ENCODE data around the gene HIP1.
A peak's percentile ranks its signal among the peaks of the same experiment; 100 is the strongest.
"Not testable (repeated sequence)": the region's sequence is repeated elsewhere in the genome, so short reads cannot be mapped to it uniquely, and the experiment has no call there.

The HIP1 gene

DNA sequence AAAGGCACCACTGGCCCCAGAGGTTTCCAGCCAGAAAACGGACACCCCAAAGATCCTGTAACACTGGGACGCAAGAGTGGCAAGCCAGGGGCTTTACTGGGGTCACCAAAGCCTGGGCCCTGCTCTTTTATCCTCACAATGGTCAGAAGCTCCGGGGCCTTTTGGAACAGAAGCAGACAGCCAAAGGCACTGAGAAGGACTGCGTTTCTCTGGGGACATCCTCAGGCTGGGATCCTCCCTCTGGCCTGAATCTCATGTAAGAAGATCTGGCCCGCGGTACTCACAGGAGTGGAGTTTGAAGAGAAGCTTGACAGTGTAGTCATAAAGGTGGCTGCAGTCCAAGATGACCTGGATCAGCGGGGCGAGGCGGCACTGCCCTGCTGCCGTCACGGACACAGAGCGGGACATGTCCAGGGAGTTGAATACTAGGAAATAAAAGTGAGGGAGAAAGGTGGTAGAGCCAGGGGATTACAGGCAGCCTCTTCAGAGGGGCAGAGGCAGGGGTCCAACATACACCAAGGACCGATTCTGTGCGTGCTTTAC, 165.2 kb downstream of the HIP1 start:
- no peak overlapping the region for H3K27ac ChIP-seq
- TF ChIP-seq, protein P1, sequence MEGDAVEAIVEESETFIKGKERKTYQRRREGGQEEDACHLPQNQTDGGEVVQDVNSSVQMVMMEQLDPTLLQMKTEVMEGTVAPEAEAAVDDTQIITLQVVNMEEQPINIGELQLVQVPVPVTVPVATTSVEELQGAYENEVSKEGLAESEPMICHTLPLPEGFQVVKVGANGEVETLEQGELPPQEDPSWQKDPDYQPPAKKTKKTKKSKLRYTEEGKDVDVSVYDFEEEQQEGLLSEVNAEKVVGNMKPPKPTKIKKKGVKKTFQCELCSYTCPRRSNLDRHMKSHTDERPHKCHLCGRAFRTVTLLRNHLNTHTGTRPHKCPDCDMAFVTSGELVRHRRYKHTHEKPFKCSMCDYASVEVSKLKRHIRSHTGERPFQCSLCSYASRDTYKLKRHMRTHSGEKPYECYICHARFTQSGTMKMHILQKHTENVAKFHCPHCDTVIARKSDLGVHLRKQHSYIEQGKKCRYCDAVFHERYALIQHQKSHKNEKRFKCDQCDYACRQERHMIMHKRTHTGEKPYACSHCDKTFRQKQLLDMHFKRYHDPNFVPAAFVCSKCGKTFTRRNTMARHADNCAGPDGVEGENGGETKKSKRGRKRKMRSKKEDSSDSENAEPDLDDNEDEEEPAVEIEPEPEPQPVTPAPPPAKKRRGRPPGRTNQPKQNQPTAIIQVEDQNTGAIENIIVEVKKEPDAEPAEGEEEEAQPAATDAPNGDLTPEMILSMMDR (IDR thresholded peaks at IDR 0.05) = no peak
- TF ChIP-seq ZFX (IDR thresholded peaks at IDR 0.05; ENCODE audit: borderline replicate concordance) = no peak

DNA sequence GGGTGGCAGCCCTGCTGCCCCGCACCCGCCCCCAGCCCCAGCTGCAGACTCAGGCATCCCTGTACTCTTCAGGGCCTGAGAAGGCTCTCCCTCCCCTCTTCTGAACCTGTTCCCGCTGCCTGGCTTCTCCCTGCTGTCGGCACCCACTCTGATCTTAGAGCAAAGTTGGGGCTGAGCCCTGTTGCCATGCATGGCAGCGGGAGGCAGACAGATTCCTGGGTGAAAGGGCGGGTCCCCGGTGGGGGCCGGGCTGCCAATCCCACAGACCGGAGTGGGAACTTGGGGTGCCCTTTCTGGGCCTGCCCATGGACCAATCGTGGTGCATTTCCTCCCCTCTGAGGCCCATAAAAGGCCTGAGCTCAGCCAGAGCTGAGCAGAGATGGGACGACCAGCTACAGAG, 165.9 kb downstream of the HIP1 start:
- H3K27ac ChIP-seq = no peak overlapping the region
- TF ChIP-seq ZFX (IDR thresholded peaks at IDR 0.05; ENCODE audit: borderline replicate concordance) = no peak
- TF ChIP-seq, protein P1 (IDR thresholded peaks at IDR 0.05) = no peak

DNA sequence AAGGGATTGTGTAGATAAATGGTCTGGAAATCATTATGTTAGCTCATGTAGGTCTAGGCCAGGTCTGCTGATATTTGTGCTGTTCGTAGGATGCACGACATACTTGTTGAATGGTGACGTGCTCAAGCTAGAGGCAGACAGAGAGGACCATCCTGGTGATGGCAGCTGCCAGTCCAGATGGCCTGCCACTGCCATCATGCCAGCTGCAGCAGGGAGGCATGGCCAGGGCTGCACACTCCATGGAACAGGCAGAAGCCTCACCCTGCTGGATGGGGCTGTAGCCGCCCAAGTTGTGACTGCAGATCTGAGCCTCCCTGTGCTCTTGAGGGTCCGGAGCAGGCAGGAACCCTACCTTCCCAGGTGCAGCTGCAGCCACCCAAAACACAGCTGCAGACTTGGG, 166.3 kb downstream of the HIP1 start:
- TF ChIP-seq, protein P1 (IDR thresholded peaks at IDR 0.05) = no peak
- no peak for TF ChIP-seq ZFX (IDR thresholded peaks at IDR 0.05; ENCODE audit: borderline replicate concordance)
- no peak overlapping the region for H3K27ac ChIP-seq

DNA sequence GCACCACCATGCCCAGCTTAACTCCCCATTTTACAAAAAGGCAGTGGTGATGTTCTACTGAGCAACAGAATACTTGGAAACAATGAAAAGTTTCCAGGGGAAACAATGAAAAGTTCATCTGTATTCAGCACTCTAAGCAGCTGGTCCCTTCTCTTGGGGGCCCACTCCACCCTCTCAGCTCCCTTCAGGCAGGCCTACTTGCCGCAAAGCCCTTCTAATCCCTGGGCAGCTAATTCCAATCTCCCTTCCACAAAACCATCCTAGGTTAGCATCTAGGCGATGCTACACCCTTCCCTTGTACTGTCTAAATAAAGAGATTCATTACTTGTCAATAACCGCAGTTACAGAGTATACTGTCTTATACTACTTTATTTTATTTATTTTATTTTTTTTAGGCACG, 167.5 kb downstream of the HIP1 start:
- TF ChIP-seq, protein P1 (IDR thresholded peaks at IDR 0.05) = no peak
- no peak overlapping the region for H3K27ac ChIP-seq

DNA sequence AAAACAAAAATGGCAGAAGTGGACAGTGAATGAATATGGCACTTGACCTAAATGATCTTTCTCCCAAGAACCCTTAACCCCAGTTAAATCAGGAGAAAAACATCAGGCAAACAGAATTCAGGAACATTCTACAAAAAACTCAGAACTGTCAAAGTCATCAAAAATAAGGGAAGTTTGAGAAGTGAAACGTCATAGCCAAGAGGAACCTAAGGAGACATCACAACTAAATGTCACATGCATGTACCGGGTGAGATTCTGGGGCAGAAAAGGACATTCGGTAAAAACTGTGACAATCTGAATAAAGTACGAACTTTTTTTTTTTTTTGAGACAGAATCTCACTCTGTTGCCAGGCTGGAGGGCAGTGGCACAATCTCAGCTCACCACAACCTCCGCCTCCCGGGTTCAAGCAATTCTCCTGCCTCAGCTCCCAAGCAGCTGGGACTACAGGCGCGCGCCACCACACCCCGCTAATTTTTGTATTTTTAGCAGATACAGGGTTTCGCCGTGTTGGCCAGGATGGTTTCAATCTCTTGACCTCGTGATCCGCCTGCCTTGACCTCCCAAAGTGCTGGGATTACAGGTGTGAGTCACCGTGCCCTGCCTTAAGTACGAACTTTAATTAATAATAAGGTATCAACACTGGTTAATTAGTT, 169.0 kb downstream of the HIP1 start:
- H3K27ac ChIP-seq = not testable (repeated sequence)

DNA sequence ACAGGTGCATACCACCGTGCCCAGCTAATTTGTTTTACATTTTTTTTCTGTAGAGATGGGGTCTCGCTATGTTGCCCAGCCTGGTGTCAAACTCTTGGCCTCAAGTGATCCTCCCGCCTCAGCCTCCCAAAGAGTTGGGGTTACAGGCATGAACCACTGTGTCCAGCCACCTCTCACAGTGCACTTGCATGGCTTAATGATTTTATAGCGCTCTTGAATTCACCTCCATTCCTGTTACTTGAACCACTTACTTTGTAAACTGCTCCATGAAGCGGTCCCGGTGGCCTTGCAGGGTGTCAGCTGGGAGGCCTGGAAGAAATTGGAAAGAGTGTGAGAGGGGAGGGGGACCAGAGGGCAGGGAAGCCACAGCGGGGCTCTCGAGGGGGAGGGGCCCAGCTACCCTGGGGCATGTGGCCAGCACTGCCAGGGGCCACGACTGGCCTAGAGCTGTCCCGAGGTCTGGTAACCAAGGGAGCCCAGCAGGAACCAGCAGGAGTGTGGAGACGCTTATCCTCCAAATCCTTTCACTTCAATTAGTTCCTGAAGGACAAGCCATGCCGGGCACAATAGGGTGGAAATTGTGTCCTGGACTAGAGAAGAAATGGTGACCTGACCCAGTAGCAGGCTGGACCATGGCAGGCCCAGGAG, 170.7 kb downstream of the HIP1 start:
- no peak for TF ChIP-seq ZFX (IDR thresholded peaks at IDR 0.05; ENCODE audit: borderline replicate concordance)
- TF ChIP-seq, protein P1 (IDR thresholded peaks at IDR 0.05) = no peak

DNA sequence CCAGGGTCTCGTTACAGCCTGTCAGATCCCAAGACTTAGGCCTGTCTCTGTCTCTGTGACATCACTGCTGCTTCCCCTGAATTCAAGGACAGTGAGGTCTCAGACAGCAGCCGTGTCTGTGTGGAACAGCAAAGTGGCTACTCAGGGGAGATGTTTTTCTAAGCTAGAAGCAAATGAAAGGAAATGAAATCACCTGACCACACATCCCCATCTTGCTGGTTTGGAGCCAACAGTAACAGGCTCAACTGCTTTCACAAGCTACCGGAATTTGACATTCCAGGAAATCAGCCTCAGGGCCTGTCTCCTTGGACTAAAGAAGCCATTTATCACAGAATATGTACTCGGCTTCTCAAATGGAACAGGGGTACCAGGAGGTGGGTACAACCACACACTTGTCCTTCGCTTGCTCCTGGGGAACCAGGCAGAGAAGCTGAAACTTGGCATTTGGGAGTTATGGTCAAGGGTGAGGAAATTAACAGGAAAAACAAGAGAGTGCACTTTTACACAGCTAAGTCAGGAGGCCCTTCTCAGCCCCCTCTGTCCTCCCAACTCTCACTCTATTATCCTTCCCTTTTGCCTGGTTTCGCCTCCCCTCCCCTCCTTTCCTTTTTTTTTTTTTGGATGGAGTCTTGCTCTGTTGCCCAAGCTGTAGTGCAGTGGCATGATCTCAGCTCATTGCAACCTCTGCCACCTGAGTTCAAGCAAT, 173.5 kb downstream of the HIP1 start:
- TF ChIP-seq, protein P1 (IDR thresholded peaks at IDR 0.05) = no peak
- no peak for TF ChIP-seq ZFX (IDR thresholded peaks at IDR 0.05; ENCODE audit: borderline replicate concordance)
- H3K27ac ChIP-seq = peak overlapping the region; percentile 52

More for the DNA sequence above, 170.7 kb downstream of the HIP1 start:
- H3K27ac ChIP-seq = no peak overlapping the region
